ENCODE results near the gene RBPJL.

RBPJL gene

GRCh38 chr20:45363611-45364492, 57.2 kb downstream of the RBPJL start:
- DNase-seq, result no peak

GRCh38 chr20:45365444-45365970, 58.9 kb downstream of the RBPJL start:
- no peak for DNase-seq

GRCh38 chr20:45366192-45366591, 59.6 kb downstream of the RBPJL start:
- no peak for DNase-seq

- no peak for DNase-seq
Measured at GRCh38 chr20:45366631-45367030, 60.0 kb downstream of the RBPJL start.

GRCh38 chr20:45367126-45367525, 60.5 kb downstream of the RBPJL start:
- DNase-seq, result no peak

All from NCI-H1417 treated with DMSO at 0.1 percent for 48 hours (cell line).